Measurements from ENCODE around the gene SLC10A1. TPM values are rescaled to one million over a fixed set of nuclear protein-coding genes. Genes with fewer than 3 reads are reported as not detected.

SLC10A1 gene
- not detected in 2 replicates for total RNA-seq

GRCh38 chr14:69796797-69797500, at the start of gene SLC10A1:
Gene SLC10A1, minus strand, starts transcription at chr14:69797241. Its CDS starts 86 bp downstream, at chr14:69797155.

DNA sequence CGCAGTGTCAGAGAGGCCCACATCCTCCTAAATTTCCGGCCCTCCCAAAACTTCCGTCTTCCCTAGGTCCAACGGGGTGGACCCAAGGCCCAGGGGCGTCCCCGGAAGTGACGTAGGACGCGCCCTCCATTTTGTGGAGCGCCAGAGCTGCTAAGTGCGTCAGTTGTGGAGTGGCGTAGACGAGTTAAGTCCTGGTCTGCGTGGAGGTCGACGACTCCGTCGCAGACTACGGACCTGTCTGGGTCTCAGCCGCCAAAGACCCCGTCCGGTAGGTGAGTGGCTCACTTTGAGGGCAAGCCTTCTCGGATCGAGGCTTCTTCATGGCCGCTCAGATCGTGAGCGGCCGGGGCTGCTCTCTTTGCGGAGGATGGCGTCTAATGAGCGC, 30.1 kb downstream of the SLC10A1 start, which contains the start of gene SRSF5:
TSS of gene SRSF5 (plus strand) at position 159 of the 385 bp plus-strand sequence. CDS start 1,015 bp downstream, outside the sequence.

Other genes with a start within 250 kb of the SLC10A1 start
- gene CCDC177, start 222.4 kb downstream of the SLC10A1 start, total RNA-seq = not detected in 2 replicates
- gene SUSD6, start 185.6 kb downstream of the SLC10A1 start, total RNA-seq = 9.5 and 18.4 TPM in 2 replicates
- gene SRSF5, start 30.1 kb downstream of the SLC10A1 start, total RNA-seq = 60.5 and 84.6 TPM in 2 replicates
- 0.13 and 0.16 TPM in 2 replicates for gene SMOC1, start 82.2 kb upstream of the SLC10A1 start, total RNA-seq

Data from mesangial cell (primary cell).